Subcutaneous abdominal adipose tissue (tissue), 5 donors: ENCODE measurements around the gene ACOT7.
A peak's percentile ranks its signal among the peaks of the same experiment; 100 is the strongest.

Experiments used
- H3K27ac ChIP-seq: one replicate; pipeline ENCODE4 v1.7.0; 2013; ENCODE audit warnings: low read depth, mild to moderate bottlenecking, inconsistent platforms, low read length, moderate library complexity
- H3K27me3 ChIP-seq, 5 donors: one replicate each; pipeline ENCODE4 v1.7.0; 2013; ENCODE audit warnings: low read length in 5 of 5, inconsistent platforms in 1 of 5; ENCODE audit not compliant: control insufficient read depth in 5 of 5, insufficient read depth in 4 of 5
- H3K36me3 ChIP-seq, 5 donors: one replicate each; pipeline ENCODE4 v1.7.0; 2013; ENCODE audit warnings: low read length in 5 of 5; ENCODE audit not compliant: control insufficient read depth in 5 of 5, insufficient read depth in 5 of 5
- H3K4me1 ChIP-seq, 5 donors: one replicate each; pipeline ENCODE4 v1.7.0; 2013; ENCODE audit warnings: low read length in 5 of 5, mild to moderate bottlenecking in 3 of 5, moderate library complexity in 1 of 5; ENCODE audit not compliant: control insufficient read depth in 5 of 5, insufficient read depth in 5 of 5
- H3K4me3 ChIP-seq, 5 donors: one replicate each; pipeline ENCODE4 v1.7.0; 2013; ENCODE audit warnings: low read length in 5 of 5, low read depth in 1 of 5
- H3K9ac ChIP-seq, 5 donors: one replicate each; pipeline ENCODE4 v1.7.0; 2013; ENCODE audit warnings: low read length in 5 of 5, mild to moderate bottlenecking in 4 of 5, moderate library complexity in 3 of 5
- H3K9me3 ChIP-seq, 5 donors: one replicate each; pipeline ENCODE4 v1.7.0; 2013; ENCODE audit warnings: low read length in 5 of 5; ENCODE audit not compliant: control insufficient read depth in 5 of 5
- donor health status: healthy.
- donor health status: healthy.
- donor health status: healthy.
- donor health status: healthy.
- donor health status: healthy.

Gene ACOT7

GRCh38 chr1:6280761-6281451 lies 112.7 kb downstream of the ACOT7 start:
- H3K4me3 ChIP-seq = no peak overlapping the region
- no peak overlapping the region for H3K9ac ChIP-seq
- H3K4me1 ChIP-seq = peaks cover 0 to 12% (median 10%) of the 10 kb centered on the region in 5 donors
- H3K9me3 ChIP-seq = no peaks in the 10 kb centered on the region
- no peak overlapping the region for H3K27ac ChIP-seq
- no peaks in the 10 kb centered on the region for H3K27me3 ChIP-seq
- no peaks in the 10 kb centered on the region for H3K36me3 ChIP-seq

GRCh38 chr1:6279613-6280383 lies 113.8 kb downstream of the ACOT7 start:
- H3K36me3 ChIP-seq = no peaks in the 10 kb centered on the region
- H3K9me3 ChIP-seq = no peaks in the 10 kb centered on the region
- H3K27me3 ChIP-seq = no peaks in the 10 kb centered on the region
- peaks cover 0 to 15% (median 10%) of the 10 kb centered on the region in 5 donors for H3K4me1 ChIP-seq
- no peak overlapping the region for H3K4me3 ChIP-seq
- no peak overlapping the region for H3K27ac ChIP-seq
- no peak overlapping the region for H3K9ac ChIP-seq

GRCh38 chr1:6279066-6279465 lies 114.5 kb downstream of the ACOT7 start:
- no peaks in the 10 kb centered on the region for H3K9me3 ChIP-seq

GRCh38 chr1:6278263-6278662 lies 115.3 kb downstream of the ACOT7 start:
- Histone ChIP-seq H3K27ac (no peak overlapping the region), H3K27me3 (no peaks in the 10 kb centered on the region), H3K9me3 (no peaks in the 10 kb centered on the region), H3K4me1 (peaks cover 0 to 15% (median 10%) of the 10 kb centered on the region in 5 donors), H3K36me3 (no peaks in the 10 kb centered on the region), H3K9ac (no peak overlapping the region), H3K4me3 (no peak overlapping the region)

More at GRCh38 chr1:6279066-6279465, 114.5 kb downstream of the ACOT7 start:
- Histone ChIP-seq H3K27me3 (no peaks in the 10 kb centered on the region), H3K4me3 (no peak overlapping the region), H3K27ac (no peak overlapping the region), H3K36me3 (no peaks in the 10 kb centered on the region), H3K9ac (no peak overlapping the region), H3K4me1 (peaks cover 0 to 15% (median 10%) of the 10 kb centered on the region in 5 donors)

GRCh38 chr1:6276811-6277555 lies 116.6 kb downstream of the ACOT7 start:
- Histone ChIP-seq H3K36me3 (no peaks in the 10 kb centered on the region), H3K4me1 (peaks cover 0 to 15% (median 10%) of the 10 kb centered on the region in 5 donors), H3K4me3 (peak overlapping the region in 1 of 5 donors; percentile 18), H3K9ac (no peak overlapping the region), H3K9me3 (no peaks in the 10 kb centered on the region), H3K27me3 (no peaks in the 10 kb centered on the region), H3K27ac (no peak overlapping the region)

GRCh38 chr1:6275826-6276782 lies 117.5 kb downstream of the ACOT7 start:
- H3K9ac ChIP-seq = peak overlapping the region in 1 of 5 donors; percentile 26
- no peaks in the 10 kb centered on the region for H3K36me3 ChIP-seq
- H3K4me1 ChIP-seq = peaks cover 0 to 15% (median 10%) of the 10 kb centered on the region in 5 donors
- no peak overlapping the region for H3K27ac ChIP-seq
- no peaks in the 10 kb centered on the region for H3K27me3 ChIP-seq
- peak overlapping the region in 1 of 5 donors; percentile 18 for H3K4me3 ChIP-seq
- no peaks in the 10 kb centered on the region for H3K9me3 ChIP-seq

GRCh38 chr1:6274622-6275139 lies 118.9 kb downstream of the ACOT7 start:
- H3K36me3 ChIP-seq = no peaks in the 10 kb centered on the region
- H3K9me3 ChIP-seq = no peaks in the 10 kb centered on the region
- no peak overlapping the region for H3K9ac ChIP-seq
- H3K4me1 ChIP-seq = peaks cover 0 to 15% (median 10%) of the 10 kb centered on the region in 5 donors
- no peak overlapping the region for H3K27ac ChIP-seq
- H3K4me3 ChIP-seq = no peak overlapping the region
- no peaks in the 10 kb centered on the region for H3K27me3 ChIP-seq

- Histone ChIP-seq H3K9ac (no peak overlapping the region), H3K9me3 (no peaks in the 10 kb centered on the region), H3K4me1 (peaks cover 0 to 15% (median 10%) of the 10 kb centered on the region in 5 donors), H3K27me3 (no peaks in the 10 kb centered on the region), H3K36me3 (no peaks in the 10 kb centered on the region), H3K4me3 (no peak overlapping the region), H3K27ac (no peak overlapping the region)
Measured at GRCh38 chr1:6274102-6274501, 119.5 kb downstream of the ACOT7 start.

GRCh38 chr1:6273380-6273891 lies 120.1 kb downstream of the ACOT7 start:
- Histone ChIP-seq H3K27me3 (peaks cover 0 to 2% (median 0%) of the 10 kb centered on the region in 5 donors), H3K9ac (no peak overlapping the region), H3K4me3 (no peak overlapping the region), H3K4me1 (peaks cover 0 to 15% (median 10%) of the 10 kb centered on the region in 5 donors), H3K9me3 (no peaks in the 10 kb centered on the region), H3K36me3 (no peaks in the 10 kb centered on the region), H3K27ac (no peak overlapping the region)
